ENCODE data around the gene AFG1L. TPM values are rescaled to one million over a fixed set of nuclear protein-coding genes. Genes with fewer than 3 reads are reported as not detected.
A peak's percentile ranks its signal among the peaks of the same experiment; 100 is the strongest.

The AFG1L gene
- total RNA-seq, 1 experiment from 2014 or later = 4.9 TPM

DNA sequence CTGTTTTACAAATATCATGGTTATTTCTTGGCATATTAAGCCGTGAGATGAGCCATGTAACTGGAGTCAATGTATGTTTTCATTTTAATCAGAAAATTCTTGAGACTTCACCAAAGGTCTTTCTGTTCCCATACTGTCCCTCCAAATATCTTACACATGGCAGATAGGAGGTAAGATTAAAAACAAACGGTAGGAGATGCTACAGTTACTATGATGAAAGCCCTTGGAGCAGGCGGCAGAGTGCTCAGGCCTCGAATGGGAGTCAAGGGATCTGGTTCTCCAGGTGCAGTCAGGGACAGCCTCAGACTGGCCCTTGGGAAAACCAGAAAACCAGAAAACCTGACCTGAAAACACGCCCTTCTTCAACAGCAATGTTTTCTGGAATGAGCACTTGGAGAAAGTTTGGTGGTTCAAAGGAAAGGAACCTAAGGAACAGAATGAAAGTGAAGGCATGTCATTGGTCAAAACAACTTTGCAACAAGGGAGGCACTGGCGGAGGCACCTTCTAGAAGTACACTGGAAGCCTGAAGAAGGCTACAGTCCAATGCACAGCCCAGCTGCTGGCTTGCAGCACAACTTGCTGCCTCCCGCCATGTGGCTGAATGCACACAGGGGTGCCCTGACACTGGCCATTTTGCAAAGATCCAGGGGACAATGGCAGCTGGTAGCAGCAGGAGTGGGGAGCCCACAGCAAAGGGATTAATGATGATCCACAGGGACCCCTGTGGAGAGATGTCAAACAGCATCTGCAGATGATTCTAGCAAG, 248.5 kb downstream of the AFG1L start:
- H4K20me1 ChIP-seq (ENCODE audit: insufficient read depth) = no peaks in the 10 kb centered on the region
- BruUV-seq (replicated peaks) = no TSS peak
- CTCF ChIA-PET = interaction anchor here (4.8 to 5.1 kb wide), 2 partner anchors 350 to 530 kb away, joined by 64 to 113 read pairs; no protein-coding TSS in a partner anchor
- H3K27ac ChIP-seq (ENCODE audit: low read depth, low read length) = no peak overlapping the region
- no peak overlapping the region for H3K9ac ChIP-seq (ENCODE audit: low read length)
- POLR2A ChIA-PET = interaction anchor here (1.2 kb wide), 1 partner anchor 15 kb away, joined by 3 read pairs; no protein-coding TSS in a partner anchor
- ATAC-seq (no peak), DNase-seq (ENCODE audit: low read depth, low spot score) (no peak)
- intact Hi-C loops (cut with micrococcal nuclease) = loop anchor here (5.0 to 10.0 kb wide), 2 partner anchors 621 to 854 kb away; no protein-coding TSS in a partner anchor
- no peak overlapping the region for H3K4me2 ChIP-seq (ENCODE audit: low read length)
- no peaks in the 10 kb centered on the region for H3K9me2 ChIP-seq (ENCODE audit: insufficient read depth)
- no peaks in the 10 kb centered on the region for H3K36me3 ChIP-seq (ENCODE audit: control insufficient read depth in 1 of 2, insufficient read depth in 2 of 2, low read length in 2 of 2)
- no peaks in the 10 kb centered on the region for H3K27me3 ChIP-seq (ENCODE audit: insufficient read depth, low read length)
- RAD21 ChIA-PET (ENCODE audit: low non-redundant PET in 1 of 2, low total read pairs in 2 of 2, uncharacterized antibody in 2 of 2, unreplicated experiment in 2 of 2) = interaction anchor here (2.1 to 2.7 kb wide), 2 partner anchors 350 kb away, joined by 14 to 25 read pairs; no protein-coding TSS in a partner anchor
- peaks cover 0 to 5% of the 10 kb centered on the region in 2 experiments; a peak in 1 of 4 replicates for H3K4me1 ChIP-seq (ENCODE audit: control insufficient read depth in 1 of 2, insufficient read depth in 2 of 2, low read length in 2 of 2)
- TF ChIP-seq RAD21 (IDR thresholded peaks at IDR 0.05; ENCODE audit: low read depth) (0 out of 2 replicates have a peak, but pooled peaks have one; percentile 9), SRF (IDR thresholded peaks at IDR 0.05; ENCODE audit: low read depth) (no peak)
- no peaks in the 10 kb centered on the region for H3K79me2 ChIP-seq (ENCODE audit: insufficient read depth, low read length)
- no peaks in the 10 kb centered on the region for H3K9me3 ChIP-seq (ENCODE audit: control insufficient read depth in 1 of 2, insufficient read depth in 1 of 2, low read depth in 1 of 2, low read length in 2 of 2)
- no peak overlapping the region for H3K4me3 ChIP-seq (replicated peaks in 1 of 2; ENCODE audit: low read depth in 1 of 2, low read length in 2 of 2)
- H2AFZ ChIP-seq (ENCODE audit: low read depth, low read length, poor library complexity, severe bottlenecking) = no peak overlapping the region

DNA sequence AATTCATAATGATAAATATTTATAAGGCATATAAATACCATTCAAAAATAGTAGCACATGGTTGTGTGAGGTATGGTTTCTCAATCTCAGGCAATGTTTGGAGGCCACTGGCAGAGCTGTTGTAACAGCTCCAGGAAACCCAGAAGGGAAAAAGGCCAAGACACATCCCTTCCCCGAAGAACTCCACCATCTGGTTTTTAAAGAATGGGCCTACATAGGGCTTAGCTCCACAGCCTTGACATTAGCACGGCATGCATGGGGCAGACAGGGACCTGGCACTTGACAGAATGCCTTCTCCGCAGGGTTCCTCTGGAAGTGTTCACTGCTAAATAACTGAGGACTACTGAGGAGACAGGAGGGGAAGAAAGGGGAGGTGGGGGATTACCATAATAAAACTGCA, 249.8 kb downstream of the AFG1L start:
- RAD21 ChIA-PET (ENCODE audit: low non-redundant PET in 1 of 2, low total read pairs in 2 of 2, uncharacterized antibody in 2 of 2, unreplicated experiment in 2 of 2) = no interaction called here
- intact Hi-C loops (cut with micrococcal nuclease) = loop anchor here (5.0 to 10.0 kb wide), 2 partner anchors 620 to 853 kb away; no protein-coding TSS in a partner anchor
- Histone ChIP-seq H3K9ac (ENCODE audit: low read length) (no peak overlapping the region), H3K4me3 (replicated peaks in 1 of 2; ENCODE audit: low read depth in 1 of 2, low read length in 2 of 2) (no peak overlapping the region), H3K9me2 (ENCODE audit: insufficient read depth) (no peaks in the 10 kb centered on the region), H3K79me2 (ENCODE audit: insufficient read depth, low read length) (no peaks in the 10 kb centered on the region), H3K4me2 (ENCODE audit: low read length) (no peak overlapping the region), H3K36me3 (ENCODE audit: control insufficient read depth in 1 of 2, insufficient read depth in 2 of 2, low read length in 2 of 2) (no peaks in the 10 kb centered on the region), H3K27me3 (ENCODE audit: insufficient read depth, low read length) (no peaks in the 10 kb centered on the region), H3K4me1 (ENCODE audit: control insufficient read depth in 1 of 2, insufficient read depth in 2 of 2, low read length in 2 of 2) (peaks cover 0 to 5% of the 10 kb centered on the region in 2 experiments; a peak in 1 of 4 replicates), H4K20me1 (ENCODE audit: insufficient read depth) (no peaks in the 10 kb centered on the region), H3K27ac (ENCODE audit: low read depth, low read length) (no peak overlapping the region), H3K9me3 (ENCODE audit: control insufficient read depth in 1 of 2, insufficient read depth in 1 of 2, low read depth in 1 of 2, low read length in 2 of 2) (no peaks in the 10 kb centered on the region), H2AFZ (ENCODE audit: low read depth, low read length, poor library complexity, severe bottlenecking) (no peak overlapping the region)
- DNase-seq (ENCODE audit: low read depth, low spot score) = no peak
- BruUV-seq (replicated peaks) = no TSS peak
- no peak for ATAC-seq
- POLR2A ChIA-PET = no interaction called here
- CTCF ChIA-PET = interaction anchor here (4.8 to 5.1 kb wide), 2 partner anchors 349 to 529 kb away, joined by 64 to 113 read pairs; no protein-coding TSS in a partner anchor
- TF ChIP-seq, protein P1, sequence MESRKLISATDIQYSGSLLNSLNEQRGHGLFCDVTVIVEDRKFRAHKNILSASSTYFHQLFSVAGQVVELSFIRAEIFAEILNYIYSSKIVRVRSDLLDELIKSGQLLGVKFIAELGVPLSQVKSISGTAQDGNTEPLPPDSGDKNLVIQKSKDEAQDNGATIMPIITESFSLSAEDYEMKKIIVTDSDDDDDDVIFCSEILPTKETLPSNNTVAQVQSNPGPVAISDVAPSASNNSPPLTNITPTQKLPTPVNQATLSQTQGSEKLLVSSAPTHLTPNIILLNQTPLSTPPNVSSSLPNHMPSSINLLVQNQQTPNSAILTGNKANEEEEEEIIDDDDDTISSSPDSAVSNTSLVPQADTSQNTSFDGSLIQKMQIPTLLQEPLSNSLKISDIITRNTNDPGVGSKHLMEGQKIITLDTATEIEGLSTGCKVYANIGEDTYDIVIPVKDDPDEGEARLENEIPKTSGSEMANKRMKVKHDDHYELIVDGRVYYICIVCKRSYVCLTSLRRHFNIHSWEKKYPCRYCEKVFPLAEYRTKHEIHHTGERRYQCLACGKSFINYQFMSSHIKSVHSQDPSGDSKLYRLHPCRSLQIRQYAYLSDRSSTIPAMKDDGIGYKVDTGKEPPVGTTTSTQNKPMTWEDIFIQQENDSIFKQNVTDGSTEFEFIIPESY (IDR thresholded peaks at IDR 0.05; ENCODE audit: extremely low read depth, insufficient replicate concordance, low read length) = no peak
- TF ChIP-seq POLR2AphosphoS5 (IDR thresholded peaks at IDR 0.05; ENCODE audit: low read depth, low read length) (no peak), POLR2A (IDR thresholded peaks at IDR 0.05; ENCODE audit: borderline replicate concordance, extremely low read depth, insufficient read depth, insufficient read length) (no peak), ZNF274 (IDR thresholded peaks at IDR 0.05; ENCODE audit: low read depth, low read length) (no peak), SP1 (IDR thresholded peaks at IDR 0.05; ENCODE audit: low read depth) (no peak), SIN3A (IDR thresholded peaks at IDR 0.05; ENCODE audit: low read depth) (no peak), FOSL1 (IDR thresholded peaks at IDR 0.05; ENCODE audit: low read depth) (no peak), SRF (IDR thresholded peaks at IDR 0.05; ENCODE audit: low read depth) (no peak), YY1 (IDR thresholded peaks at IDR 0.05; ENCODE audit: extremely low read depth, insufficient replicate concordance, low read depth, low read length) (no peak), JUND (IDR thresholded peaks at IDR 0.05) (no peak), ZFX (IDR thresholded peaks at IDR 0.05) (no peak), RAD21 (IDR thresholded peaks at IDR 0.05; ENCODE audit: low read depth) (no peak)
- TF ChIP-seq, protein P2, sequence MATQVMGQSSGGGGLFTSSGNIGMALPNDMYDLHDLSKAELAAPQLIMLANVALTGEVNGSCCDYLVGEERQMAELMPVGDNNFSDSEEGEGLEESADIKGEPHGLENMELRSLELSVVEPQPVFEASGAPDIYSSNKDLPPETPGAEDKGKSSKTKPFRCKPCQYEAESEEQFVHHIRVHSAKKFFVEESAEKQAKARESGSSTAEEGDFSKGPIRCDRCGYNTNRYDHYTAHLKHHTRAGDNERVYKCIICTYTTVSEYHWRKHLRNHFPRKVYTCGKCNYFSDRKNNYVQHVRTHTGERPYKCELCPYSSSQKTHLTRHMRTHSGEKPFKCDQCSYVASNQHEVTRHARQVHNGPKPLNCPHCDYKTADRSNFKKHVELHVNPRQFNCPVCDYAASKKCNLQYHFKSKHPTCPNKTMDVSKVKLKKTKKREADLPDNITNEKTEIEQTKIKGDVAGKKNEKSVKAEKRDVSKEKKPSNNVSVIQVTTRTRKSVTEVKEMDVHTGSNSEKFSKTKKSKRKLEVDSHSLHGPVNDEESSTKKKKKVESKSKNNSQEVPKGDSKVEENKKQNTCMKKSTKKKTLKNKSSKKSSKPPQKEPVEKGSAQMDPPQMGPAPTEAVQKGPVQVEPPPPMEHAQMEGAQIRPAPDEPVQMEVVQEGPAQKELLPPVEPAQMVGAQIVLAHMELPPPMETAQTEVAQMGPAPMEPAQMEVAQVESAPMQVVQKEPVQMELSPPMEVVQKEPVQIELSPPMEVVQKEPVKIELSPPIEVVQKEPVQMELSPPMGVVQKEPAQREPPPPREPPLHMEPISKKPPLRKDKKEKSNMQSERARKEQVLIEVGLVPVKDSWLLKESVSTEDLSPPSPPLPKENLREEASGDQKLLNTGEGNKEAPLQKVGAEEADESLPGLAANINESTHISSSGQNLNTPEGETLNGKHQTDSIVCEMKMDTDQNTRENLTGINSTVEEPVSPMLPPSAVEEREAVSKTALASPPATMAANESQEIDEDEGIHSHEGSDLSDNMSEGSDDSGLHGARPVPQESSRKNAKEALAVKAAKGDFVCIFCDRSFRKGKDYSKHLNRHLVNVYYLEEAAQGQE (IDR thresholded peaks at IDR 0.05; ENCODE audit: low read depth) = no peak

All from HCT116 (cell line).